Psoas muscle (tissue), 8 donors: ENCODE measurements around the gene ADIPOQ. TPM values are rescaled to one million over a fixed set of nuclear protein-coding genes. Genes with fewer than 3 reads are reported as not detected.
"Not testable (repeated sequence)": the region's sequence is repeated elsewhere in the genome, so short reads cannot be mapped to it uniquely, and the experiment has no call there.

Source experiments
- ATAC-seq, 4 donors: fragments of 200-7000 bp; cut with Tn5 transposase; one replicate each; pipeline ENCODE4 v1.9.1; 2020; ENCODE audit warnings: moderate library complexity in 3 of 4, mild to moderate bottlenecking in 2 of 4
- DNase-seq, 2 donors: peaks; one replicate each; pipeline ENCODE4 v3.0.0-alpha.2; 2020
- H3K27ac ChIP-seq: fragments of 200-600 bp; one replicate; pipeline ENCODE4 v1.8.0; 2022
- H3K27me3 ChIP-seq, 3 donors: fragments of 200-600 bp in 1 of 3; one replicate each; pipeline versions ENCODE4 v1.6.1 to v1.8.0; 2013 to 2022; ENCODE audit warnings: low read length in 2 of 3, mild to moderate bottlenecking in 2 of 3, moderate library complexity in 1 of 3; ENCODE audit not compliant: insufficient read depth in 3 of 3
- H3K36me3 ChIP-seq, 2 donors: fragments of 200-600 bp in 1 of 2; one replicate each; pipeline versions ENCODE4 v1.6.1 to v1.8.0; 2013 to 2022; ENCODE audit warnings: low read depth in 1 of 2, mild to moderate bottlenecking in 1 of 2, moderate library complexity in 1 of 2; ENCODE audit not compliant: insufficient read depth in 1 of 2
- H3K4me1 ChIP-seq: fragments of 200-600 bp; one replicate; pipeline ENCODE4 v1.8.0; 2022
- H3K4me3 ChIP-seq: fragments of 200-600 bp; one replicate; pipeline ENCODE4 v1.8.0; 2022; ENCODE audit warnings: mild to moderate bottlenecking
- H3K9me3 ChIP-seq: fragments of 200-600 bp; one replicate; pipeline ENCODE4 v1.8.0; 2022
- CTCF ChIP-seq: fragments of 200-600 bp; IDR thresholded peaks from one replicate; pipeline ENCODE4 v1.8.0; 2022; ENCODE audit warnings: antibody characterized with exemption
- WGBS, 3 donors: extraction: QIAGEN DNeasy Blood & Tissue Kit; methylation state at CpG; one replicate each; pipeline versions ENCODE4 v1.1.6 to v1.1.7; 2013; 5-methylcytosine and 5-hydroxymethylcytosine counted together
- intact Hi-C, 2 donors: fragments of 100-400 bp; cut with DNase I; formaldehyde crosslinking; loops; one replicate each; pipeline versions ENCODE4 v1.11.0 to v1.14.2; 2022
- polyA plus RNA-seq, 3 donors: library from polyadenylated mRNA; stranded (reverse); fragments of 200-250 nt; gene quantifications; one replicate each; pipeline ENCODE4 v1.2.3, GENCODE V29; 2013
- total RNA-seq, 4 donors: library from RNA; stranded (reverse); fragmentation: NEBNext Ultra II Directional in 2 of 4; extraction: Animal tissue kit (Norgen Biotek cat#: 25700) in 2 of 4; gene quantifications; one replicate each; pipeline versions ENCODE4 v1.2.1 to v1.2.4, GENCODE V29; 2021 to 2023
- donor health status: healthy with polysubstance abuse.
- donor health status: DM: no; HTN: no; CAD: no; lungs with moderate emphysema.
- donor health status: Bipolar disorder and iron deficiency.
- donor health status: healthy.
- donor health status: DM: yes; HTN: yes; CAD: no.
- donor health status: DM: no; HTN: no; CAD: no.
- donor health status: DM: no; HTN: no; CAD: no.
- donor health status: DM: yes; HTN: yes; CAD: no.

ADIPOQ gene
- total and polyA plus RNA-seq, 7 donors, result 0.58 to 9.3 (median 1.8) TPM

GRCh38 chr3:186901135-186901734 is 58.7 kb downstream of the ADIPOQ start:
- Histone ChIP-seq H3K27me3 (no peaks in the 10 kb centered on the region), H3K36me3 (no peaks in the 10 kb centered on the region), H3K27ac (no peak overlapping the region), H3K9me3 (peaks cover 5% of the 10 kb centered on the region), H3K4me1 (peaks cover 3% of the 10 kb centered on the region), H3K4me3 (no peak overlapping the region)
- ATAC-seq, result no peak
- intact Hi-C loops, result no loop called here
- no peak for TF ChIP-seq CTCF
- 58 to 76% (median 74%) methylated on average over 1 of the region's 1 CpG for WGBS, 3 donors
- no peak for DNase-seq

GRCh38 chr3:186902154-186902553 is 59.6 kb downstream of the ADIPOQ start:
- DNase-seq (no peak), ATAC-seq (no peak)
- H3K4me1 ChIP-seq, result peaks cover 3% of the 10 kb centered on the region
- H3K27me3 ChIP-seq, result no peaks in the 10 kb centered on the region
- TF ChIP-seq CTCF, result no peak
- 75 to 93% (median 77%) methylated on average over 3 of the region's 3 CpGs for WGBS, 3 donors
- no peaks in the 10 kb centered on the region for H3K36me3 ChIP-seq
- H3K27ac ChIP-seq, result no peak overlapping the region
- intact Hi-C loops, result no loop called here
- H3K9me3 ChIP-seq, result peaks cover 5% of the 10 kb centered on the region
- H3K4me3 ChIP-seq, result no peak overlapping the region

GRCh38 chr3:186902713-186903112 is 60.2 kb downstream of the ADIPOQ start:
- H3K9me3 ChIP-seq, result peaks cover 5% of the 10 kb centered on the region
- DNase-seq, result no peak
- no peak overlapping the region for H3K4me3 ChIP-seq
- H3K27ac ChIP-seq, result no peak overlapping the region
- ATAC-seq, result no peak
- H3K36me3 ChIP-seq, result no peaks in the 10 kb centered on the region
- H3K27me3 ChIP-seq, result no peaks in the 10 kb centered on the region
- WGBS, 3 donors, result 72 to 75% (median 74%) methylated on average over 2 of the region's 2 CpGs
- intact Hi-C loops, result no loop called here
- no peak for TF ChIP-seq CTCF
- H3K4me1 ChIP-seq, result peaks cover 3% of the 10 kb centered on the region

GRCh38 chr3:186903676-186904075 is 61.2 kb downstream of the ADIPOQ start:
- H3K27me3 ChIP-seq, H3K27ac ChIP-seq, H3K4me3 ChIP-seq, ATAC-seq, DNase-seq, H3K9me3 ChIP-seq, H3K36me3 ChIP-seq, intact Hi-C loops, H3K4me1 ChIP-seq: not testable (repeated sequence)
- 61 to 92% (median 77%) methylated on average over 2 of the region's 2 CpGs for WGBS, 3 donors

- H3K27me3 ChIP-seq, intact Hi-C loops, H3K9me3 ChIP-seq, H3K4me3 ChIP-seq, H3K27ac ChIP-seq, H3K36me3 ChIP-seq, ATAC-seq, DNase-seq: not testable (repeated sequence)
- WGBS, 3 donors, result 92 to 97% (median 96%) methylated on average over 3 of the region's 3 CpGs
- H3K4me1 ChIP-seq, result peaks cover 11% of the 10 kb centered on the region
These were observed 64.6 kb downstream of the ADIPOQ start for GRCh38 chr3:186907075-186907474.

Other genes starting within 250 kb of the ADIPOQ start
- gene AHSG, start 229.7 kb upstream of the ADIPOQ start, total RNA-seq, result not detected
- gene AHSG, start 229.7 kb upstream of the ADIPOQ start, polyA plus RNA-seq, result not detected
- gene FETUB, start 202.3 kb upstream of the ADIPOQ start, total RNA-seq, result not detected
- not detected for gene FETUB, start 202.3 kb upstream of the ADIPOQ start, polyA plus RNA-seq
- not detected for gene HRG, start 176.7 kb upstream of the ADIPOQ start, total RNA-seq
- gene HRG, start 176.7 kb upstream of the ADIPOQ start, polyA plus RNA-seq, result not detected
- gene KNG1, start 125.4 kb upstream of the ADIPOQ start, total RNA-seq, result under 1 TPM in 2 of 4 donors, not detected in 2; 0.16 to 0.26 TPM
- gene KNG1, start 125.4 kb upstream of the ADIPOQ start, polyA plus RNA-seq, result not detected
- gene EIF4A2, start 59.1 kb upstream of the ADIPOQ start, total RNA-seq, result 100 to 1,000 TPM; 541 to 778 (median 587) TPM
- gene EIF4A2, start 59.1 kb upstream of the ADIPOQ start, polyA plus RNA-seq, result 100 to 1,000 TPM; 397 to 570 (median 513) TPM
- 1 to 10 TPM; 3.4 to 8.1 (median 6.0) TPM for gene RFC4, start 36.2 kb upstream of the ADIPOQ start, total RNA-seq
- gene RFC4, start 36.2 kb upstream of the ADIPOQ start, polyA plus RNA-seq, result 10 to 100 TPM; 10.3 to 20.6 (median 17.2) TPM
- 10 to 100 TPM; 11.5 to 25.0 (median 20.5) TPM for gene ST6GAL1, start 87.8 kb downstream of the ADIPOQ start, total RNA-seq
- gene ST6GAL1, start 87.8 kb downstream of the ADIPOQ start, polyA plus RNA-seq, result 10 to 100 TPM in 1 of 3 donors, 1 to 10 TPM in 2; 4.2 to 15.3 (median 9.2) TPM